Neural crest cell (in vitro differentiated cells): ENCODE results near the gene EID2. TPM values are rescaled to one million over a fixed set of nuclear protein-coding genes. Genes with fewer than 3 reads are reported as not detected.

Source experiments
- DNase-seq: peaks from one replicate; pipeline ENCODE4 v3.0.0; 2021; ENCODE audit warnings: low read depth, mixed read lengths, low spot score
- H3K27ac Mint-ChIP-seq: one replicate; pipeline ENCODE4 v1.8.0; 2021; ENCODE audit warnings: mild to moderate bottlenecking, mixed read lengths; ENCODE audit not compliant: unreplicated experiment
- H3K27me3 Mint-ChIP-seq: 2 replicates; pipeline ENCODE4 v1.8.0; 2021; ENCODE audit warnings: low read depth, mild to moderate bottlenecking, mixed read lengths
- H3K36me3 Mint-ChIP-seq: 2 replicates; pipeline ENCODE4 v1.8.0; 2021; ENCODE audit warnings: low read depth, mild to moderate bottlenecking, mixed read lengths
- H3K4me1 Mint-ChIP-seq: 2 replicates; pipeline ENCODE4 v1.8.0; 2021; ENCODE audit warnings: mixed read lengths
- H3K4me3 Mint-ChIP-seq: one replicate; pipeline ENCODE4 v1.8.0; 2021; ENCODE audit warnings: mild to moderate bottlenecking, mixed read lengths
- H3K9me3 Mint-ChIP-seq: 2 replicates; pipeline ENCODE4 v1.8.0; 2021; ENCODE audit warnings: mixed read lengths
- CTCF ChIP-seq: fragments of 200-600 bp; sonication (generic); conservative IDR thresholded peaks from 2 replicates; pipeline ENCODE4 v1.5.0; 2021; ENCODE audit warnings: antibody characterized with exemption, mild to moderate bottlenecking
- total RNA-seq: library from RNA; stranded (reverse); gene quantifications from 2 replicates; pipeline ENCODE4 v1.2.1, GENCODE V29; 2021

Gene EID2
- total RNA-seq, 1 donor from 2014 or later: 28.0 TPM

GRCh38 chr19:39539165-39539517, 820 bp downstream of the EID2 start:
- Mint-ChIP-seq H3K27ac (peak overlapping the region; percentile 65), H3K4me3 (peak overlapping the region; percentile 96), H3K4me1 (peaks cover 44% of the 10 kb centered on the region), H3K27me3 (peaks cover 6% of the 10 kb centered on the region), H3K9me3 (no peaks in the 10 kb centered on the region), H3K36me3 (no peaks in the 10 kb centered on the region)
- no peak for TF ChIP-seq CTCF
- DNase-seq: no peak

GRCh38 chr19:39533791-39534190, 6.2 kb downstream of the EID2 start:
- DNase-seq: no peak
- Mint-ChIP-seq H3K4me1 (peaks cover 40% of the 10 kb centered on the region), H3K9me3 (no peaks in the 10 kb centered on the region), H3K36me3 (no peaks in the 10 kb centered on the region), H3K27ac (no peak overlapping the region), H3K4me3 (no peak overlapping the region), H3K27me3 (no peaks in the 10 kb centered on the region)
- no peak for TF ChIP-seq CTCF

GRCh38 chr19:39533003-39533512, 6.9 kb downstream of the EID2 start:
- DNase-seq: no peak
- TF ChIP-seq CTCF: peak; percentile 22
- Mint-ChIP-seq H3K27me3 (no peaks in the 10 kb centered on the region), H3K4me3 (peak overlapping the region; percentile 97), H3K27ac (no peak overlapping the region), H3K36me3 (no peaks in the 10 kb centered on the region), H3K4me1 (peaks cover 37% of the 10 kb centered on the region), H3K9me3 (no peaks in the 10 kb centered on the region)

GRCh38 chr19:39532233-39533002, 7.5 kb downstream of the EID2 start, which contains the start of gene EID2B:
Gene EID2B, minus strand, starts transcription at chr19:39532852. Its CDS starts 50 bp downstream, at chr19:39532802.
- peak; percentile 92 for TF ChIP-seq CTCF
- Mint-ChIP-seq H3K27me3 (no peaks in the 10 kb centered on the region), H3K36me3 (no peaks in the 10 kb centered on the region), H3K9me3 (no peaks in the 10 kb centered on the region), H3K27ac (peak within 1 kb of the TSS; percentile 98), H3K4me1 (peaks cover 36% of the 10 kb centered on the region), H3K4me3 (peak within 1 kb of the TSS; percentile 97)
- peak; percentile 96 for DNase-seq

GRCh38 chr19:39531834-39532232, 8.1 kb downstream of the EID2 start:
- Mint-ChIP-seq H3K4me3 (peak overlapping the region; percentile 97), H3K36me3 (no peaks in the 10 kb centered on the region), H3K27ac (peak overlapping the region; percentile 92), H3K9me3 (no peaks in the 10 kb centered on the region), H3K4me1 (peaks cover 33% of the 10 kb centered on the region), H3K27me3 (no peaks in the 10 kb centered on the region)
- TF ChIP-seq CTCF: no peak
- DNase-seq: no peak
